Activated CD4-positive, alpha-beta T cell treated with anti-CD3 and anti-CD28 coated beads, Interleukin-2, amount 50 U/mL, for 48 hours (primary cell): ENCODE results near the gene SPTB.
"Not testable (repeated sequence)": the region's sequence is repeated elsewhere in the genome, so short reads cannot be mapped to it uniquely, and the experiment has no call there.

Experiments
- DNase-seq, 2 experiments: peaks; one replicate each; pipeline ENCODE4 v3.0.0-alpha.2; 2020

Gene SPTB

DNA sequence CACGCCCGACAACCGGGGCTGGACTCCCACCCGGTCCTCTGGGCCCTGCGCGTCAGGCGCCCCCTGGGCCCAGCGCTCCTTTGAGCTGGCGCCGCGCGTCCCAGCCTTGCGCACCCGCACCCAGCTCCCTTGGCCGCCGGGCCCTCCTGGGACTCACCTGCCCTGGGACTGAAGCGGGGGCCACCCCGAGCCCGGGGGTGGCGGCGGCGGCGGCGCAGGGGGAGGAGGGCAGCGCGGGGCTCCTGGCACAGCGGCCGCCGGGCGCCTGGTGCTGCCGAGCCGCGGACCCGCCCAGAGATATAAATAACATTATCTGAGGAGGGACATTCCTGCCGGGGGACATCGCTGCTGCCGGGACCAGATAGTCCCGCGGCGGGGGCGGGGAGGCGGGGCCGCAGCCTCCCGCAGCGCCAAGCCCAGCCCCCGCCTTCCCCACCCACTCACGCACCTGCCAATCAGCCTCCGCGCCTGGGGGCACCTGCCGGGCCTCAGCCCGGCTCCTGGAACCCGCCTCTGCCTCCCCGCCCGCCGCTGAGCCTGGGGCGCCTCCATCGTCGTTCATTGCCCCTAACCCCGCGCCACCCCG lies at the start of gene SPTB:
Gene SPTB (minus strand): TSS at position 273 of the 586 bp plus-strand sequence. CDS start 56,813 bp downstream, outside the sequence.
- peak; percentile 66 to 75 for DNase-seq

DNA sequence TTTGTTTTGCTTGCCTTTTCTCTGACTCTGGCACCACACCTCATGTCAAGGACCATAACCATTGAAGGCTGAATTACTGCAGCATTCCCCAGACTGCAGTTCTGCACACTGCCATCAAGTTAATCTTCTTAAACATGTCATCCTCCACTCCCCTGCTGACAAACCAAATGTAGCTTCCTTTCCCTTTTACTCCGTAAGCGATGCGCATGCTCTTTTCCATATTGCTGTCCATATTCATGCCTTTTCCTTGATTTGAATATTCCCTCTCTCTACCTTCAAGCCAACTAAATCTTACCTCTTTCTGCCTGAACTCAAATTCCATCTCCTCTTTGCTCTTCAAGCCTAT lies 49.3 kb upstream of the SPTB start:
- no peak for DNase-seq

DNA sequence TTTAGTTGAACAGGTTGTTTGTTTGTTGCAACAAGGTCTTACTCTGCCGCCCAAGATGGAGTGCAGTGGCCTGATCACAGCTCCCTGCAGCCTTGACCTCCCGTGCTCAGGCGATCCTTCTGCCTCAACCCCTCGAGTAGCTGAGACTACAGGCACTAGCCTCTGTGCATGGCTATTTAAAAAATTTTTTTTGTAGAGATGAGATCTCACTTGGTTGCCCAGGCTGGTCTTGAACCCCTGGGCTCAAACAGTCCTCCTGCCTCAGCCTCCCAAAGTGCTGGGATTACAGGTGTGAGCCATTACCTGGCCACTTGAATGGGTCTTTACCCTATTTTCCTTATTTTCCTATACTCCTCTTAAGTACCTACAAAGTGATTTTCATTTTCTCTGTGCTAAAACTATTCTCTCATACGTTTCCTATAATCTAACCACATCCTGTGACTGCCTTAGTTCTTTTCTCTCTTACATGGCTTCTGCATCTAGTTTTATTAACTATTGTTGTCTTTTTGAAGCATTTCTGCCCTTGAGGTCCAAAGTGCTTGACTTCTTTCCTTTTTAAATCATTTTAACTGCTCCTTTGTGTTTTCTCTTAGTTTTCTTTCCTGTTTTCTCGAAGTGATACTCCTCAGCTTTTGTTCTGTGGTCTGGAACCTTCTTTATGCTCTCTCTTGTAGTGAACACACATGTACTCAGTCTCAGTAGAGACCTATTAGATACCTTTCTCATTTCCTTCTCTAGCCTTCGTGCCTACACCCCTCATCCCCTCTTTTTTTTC lies 48.7 kb upstream of the SPTB start:
- no peak for DNase-seq

GRCh38 chr14:64927031-64927430 lies 47.3 kb upstream of the SPTB start:
- DNase-seq, result no peak

GRCh38 chr14:64926398-64926995 lies 46.8 kb upstream of the SPTB start:
- no peak for DNase-seq

DNA sequence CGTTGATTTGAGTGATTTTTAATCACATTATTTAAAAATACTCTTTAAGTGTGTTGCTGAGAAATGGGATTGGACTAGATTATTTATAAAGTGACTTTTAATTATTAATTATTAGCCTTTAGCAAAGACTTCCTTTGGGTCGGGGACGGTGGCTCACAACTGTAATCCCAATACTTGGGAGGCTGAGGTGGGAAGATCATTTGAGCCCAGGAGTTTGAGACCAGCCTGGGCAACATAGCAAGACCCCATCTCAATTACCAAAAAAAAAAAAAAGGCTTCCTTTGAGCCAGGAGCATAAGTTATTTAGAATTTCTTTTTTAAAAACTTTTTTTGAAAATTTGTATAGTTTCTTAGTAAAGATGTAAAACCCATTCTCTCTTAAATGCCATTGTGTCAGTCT lies 43.3 kb upstream of the SPTB start:
- DNase-seq, result no peak

DNA sequence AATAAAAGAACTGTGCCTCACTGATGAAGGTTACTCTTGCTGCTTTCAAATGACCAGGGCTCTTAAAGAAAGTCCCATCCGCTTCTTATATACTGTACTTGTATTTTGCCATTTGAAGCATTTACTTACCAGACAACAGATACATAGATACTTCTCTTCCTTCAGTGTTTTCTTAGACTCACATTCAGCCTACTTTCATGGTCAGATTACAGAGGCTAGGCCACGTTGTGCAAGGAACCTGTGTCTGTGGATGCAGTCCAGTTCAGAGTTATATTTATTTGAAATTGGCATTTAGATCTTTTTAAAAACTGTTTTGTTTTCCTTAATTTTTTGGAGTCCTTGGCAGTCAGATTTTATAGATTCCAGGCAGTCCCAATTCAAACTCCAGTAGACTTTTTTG lies 40.8 kb upstream of the SPTB start:
- DNase-seq, result no peak

GRCh38 chr14:64919618-64920017 lies 39.9 kb upstream of the SPTB start:
- DNase-seq, result no peak

GRCh38 chr14:64919215-64919614 lies 39.5 kb upstream of the SPTB start:
- no peak for DNase-seq

DNA sequence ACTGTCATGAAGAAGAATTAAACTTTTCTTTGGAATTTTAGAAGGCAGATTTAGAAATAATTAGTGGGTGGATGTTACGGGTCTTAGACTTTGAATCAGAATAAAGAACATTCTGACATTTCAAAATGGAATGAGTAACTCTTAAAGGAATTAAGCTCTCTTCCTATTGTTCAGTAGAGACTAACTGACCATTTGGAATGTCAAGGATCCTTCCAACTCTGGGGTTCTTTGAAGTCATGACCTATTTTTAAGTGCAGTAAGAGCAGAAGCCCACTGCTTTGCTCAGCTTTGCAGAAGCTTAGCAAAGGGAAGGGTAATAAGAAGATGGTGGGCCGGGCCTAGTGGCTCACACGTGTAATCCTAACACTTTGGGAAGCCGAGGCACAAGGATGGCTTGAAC lies 38.5 kb upstream of the SPTB start:
- no peak for DNase-seq

- DNase-seq, result no peak
These were observed 36.1 kb upstream of the SPTB start for GRCh38 chr14:64915797-64916196.

- DNase-seq, result no peak
These were observed 35.3 kb upstream of the SPTB start for GRCh38 chr14:64915029-64915424.

DNA sequence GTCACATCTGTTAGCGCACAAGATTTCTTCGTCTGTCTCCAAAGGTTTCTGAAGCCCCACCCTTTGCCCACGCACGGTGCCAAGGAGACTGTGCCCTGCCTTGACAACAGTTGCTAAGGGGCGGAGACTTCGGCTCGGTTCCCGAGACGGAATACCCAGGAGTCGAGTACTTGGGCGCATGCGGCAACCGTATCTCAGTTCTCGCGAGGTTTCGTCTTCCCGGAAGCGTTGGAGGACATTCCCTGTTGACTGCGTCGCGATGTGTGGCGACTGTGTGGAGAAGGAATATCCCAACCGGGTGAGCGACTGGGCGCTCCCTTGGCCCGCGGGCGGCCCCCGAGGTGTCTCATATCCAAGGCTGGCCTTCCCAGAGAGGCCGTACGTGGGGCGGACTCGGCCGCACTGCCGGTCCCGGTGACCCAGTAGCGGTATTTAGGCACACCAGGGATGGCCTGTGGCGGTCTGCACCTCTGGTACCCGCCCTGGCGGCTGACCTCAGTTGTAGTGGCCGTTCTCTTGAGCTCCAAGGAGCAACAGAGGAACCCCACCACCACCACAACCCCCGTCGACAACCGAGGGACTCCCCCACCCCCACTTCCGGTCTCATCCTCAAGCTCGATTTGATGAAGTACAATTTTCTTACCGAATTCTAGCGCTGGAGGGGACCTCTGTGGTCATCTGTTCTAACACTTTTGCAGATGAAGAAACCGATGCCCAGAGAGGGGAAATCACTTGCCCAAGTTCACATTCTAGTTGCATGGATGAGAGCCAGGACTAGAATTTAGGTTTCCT lies 34.7 kb upstream of the SPTB start, which contains the start of gene CHURC1:
Gene CHURC1 (plus strand): TSS at position 219 of the 792 bp plus-strand sequence. CDS start 41 bp downstream, at position 260.
- DNase-seq, result peak; percentile 99

- not testable (repeated sequence) for DNase-seq
These were observed 33.8 kb upstream of the SPTB start for GRCh38 chr14:64913477-64913876.

GRCh38 chr14:64912261-64912660 lies 32.6 kb upstream of the SPTB start:
- no peak for DNase-seq

DNA sequence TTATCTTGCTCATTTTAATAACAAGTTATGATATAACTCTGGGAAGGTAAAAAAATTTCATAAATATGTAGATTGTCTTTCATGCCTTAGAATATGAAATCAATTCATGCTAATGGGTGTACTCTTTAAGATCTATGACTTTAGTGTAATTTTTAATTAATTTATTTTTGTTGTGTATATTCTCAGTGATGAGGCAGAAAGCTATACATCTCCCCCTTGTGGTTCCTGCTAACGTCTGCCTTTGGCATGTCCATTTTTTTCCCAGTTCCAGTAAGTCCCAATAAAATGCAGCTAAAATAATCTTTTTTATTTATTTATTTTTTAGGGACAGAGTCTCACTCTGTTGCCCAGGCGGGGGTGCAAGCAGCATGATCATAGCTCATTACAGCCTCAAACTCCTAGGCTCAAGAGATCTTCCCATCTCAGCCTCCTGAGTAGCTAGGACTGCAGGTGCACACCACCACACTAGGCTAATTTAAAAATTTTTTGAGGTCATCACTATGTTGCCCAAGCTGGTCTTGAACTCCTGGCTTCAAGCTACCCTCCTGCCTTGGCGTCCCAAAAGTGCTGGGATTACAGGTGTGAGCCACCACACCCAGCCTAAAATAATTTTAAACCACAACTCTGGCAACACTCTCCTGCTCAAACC lies 31.3 kb upstream of the SPTB start:
- DNase-seq, result no peak

DNA sequence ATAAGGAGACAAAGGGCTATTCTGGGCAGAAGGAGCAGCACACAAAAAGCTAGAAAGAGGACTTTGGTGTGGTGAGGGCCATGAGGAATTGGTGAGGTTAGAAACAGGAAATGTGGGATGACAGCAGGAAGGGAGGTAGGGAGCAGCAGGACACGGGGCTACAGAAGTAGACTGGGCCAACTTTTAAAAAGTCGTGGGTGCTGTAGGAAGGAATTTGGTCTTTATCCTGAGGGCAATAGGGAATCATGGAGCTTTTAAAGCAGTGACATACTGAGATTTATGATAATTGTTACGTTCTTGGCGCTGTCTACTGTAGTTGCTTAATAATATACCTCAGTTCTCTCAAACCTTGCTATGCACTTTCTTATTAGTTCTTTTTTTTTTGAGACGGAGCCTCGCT lies 26.3 kb upstream of the SPTB start:
- DNase-seq, result no peak

GRCh38 chr14:64899958-64900357 lies 20.3 kb upstream of the SPTB start:
- no peak for DNase-seq

DNA sequence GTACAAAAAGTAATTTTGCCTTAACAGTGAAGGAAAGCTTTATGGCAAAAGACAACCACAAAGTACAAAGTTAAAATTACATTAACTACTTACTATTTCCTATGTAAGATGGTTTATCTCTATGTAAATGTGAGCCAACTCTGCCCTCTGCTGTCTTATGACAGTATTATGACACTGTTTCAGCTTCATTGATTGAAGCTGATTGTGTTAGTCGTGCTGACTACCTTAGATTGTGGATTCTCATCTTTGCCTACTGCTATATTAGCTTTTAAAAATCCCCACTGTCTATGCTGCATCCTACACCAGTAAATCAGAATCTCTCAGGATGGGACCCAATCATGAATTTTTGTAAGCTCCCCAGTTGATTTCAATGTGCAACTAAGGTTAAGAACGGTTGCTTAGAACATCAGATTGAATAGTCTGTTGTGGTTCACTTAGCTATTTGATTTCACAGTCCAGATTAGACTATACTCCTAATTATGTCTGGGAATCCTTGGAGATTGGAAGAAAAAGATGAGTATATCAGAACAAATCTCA lies 12.2 kb upstream of the SPTB start:
- DNase-seq, result no peak

GRCh38 chr14:64891173-64891838 lies 11.6 kb upstream of the SPTB start:
- DNase-seq, result no peak

DNA sequence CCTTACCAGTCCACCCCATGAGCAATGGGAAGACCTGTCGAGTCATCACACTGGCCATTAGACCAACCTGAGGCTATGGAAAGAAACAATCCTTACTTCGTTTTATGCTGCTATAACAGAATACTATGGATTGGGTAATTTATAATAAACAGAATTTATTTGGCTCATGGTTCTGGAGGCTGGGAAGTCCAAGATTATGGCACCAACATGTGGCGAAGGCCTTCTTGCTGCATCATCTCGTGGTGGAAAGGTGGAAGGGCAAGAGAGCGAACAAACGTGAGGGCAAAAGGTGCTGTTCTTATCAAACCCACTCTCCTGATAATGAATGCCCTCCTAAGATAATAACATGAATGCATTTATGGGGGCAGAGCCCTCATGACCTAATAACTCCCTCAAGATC lies 9.6 kb upstream of the SPTB start:
- DNase-seq, result no peak

- DNase-seq, result no peak
These were observed 5.9 kb upstream of the SPTB start for GRCh38 chr14:64885559-64885958.
